ENCODE results near the gene SLC12A6.
"Not testable (repeated sequence)": the region's sequence is repeated elsewhere in the genome, so short reads cannot be mapped to it uniquely, and the experiment has no call there.

SLC12A6 gene

DNA sequence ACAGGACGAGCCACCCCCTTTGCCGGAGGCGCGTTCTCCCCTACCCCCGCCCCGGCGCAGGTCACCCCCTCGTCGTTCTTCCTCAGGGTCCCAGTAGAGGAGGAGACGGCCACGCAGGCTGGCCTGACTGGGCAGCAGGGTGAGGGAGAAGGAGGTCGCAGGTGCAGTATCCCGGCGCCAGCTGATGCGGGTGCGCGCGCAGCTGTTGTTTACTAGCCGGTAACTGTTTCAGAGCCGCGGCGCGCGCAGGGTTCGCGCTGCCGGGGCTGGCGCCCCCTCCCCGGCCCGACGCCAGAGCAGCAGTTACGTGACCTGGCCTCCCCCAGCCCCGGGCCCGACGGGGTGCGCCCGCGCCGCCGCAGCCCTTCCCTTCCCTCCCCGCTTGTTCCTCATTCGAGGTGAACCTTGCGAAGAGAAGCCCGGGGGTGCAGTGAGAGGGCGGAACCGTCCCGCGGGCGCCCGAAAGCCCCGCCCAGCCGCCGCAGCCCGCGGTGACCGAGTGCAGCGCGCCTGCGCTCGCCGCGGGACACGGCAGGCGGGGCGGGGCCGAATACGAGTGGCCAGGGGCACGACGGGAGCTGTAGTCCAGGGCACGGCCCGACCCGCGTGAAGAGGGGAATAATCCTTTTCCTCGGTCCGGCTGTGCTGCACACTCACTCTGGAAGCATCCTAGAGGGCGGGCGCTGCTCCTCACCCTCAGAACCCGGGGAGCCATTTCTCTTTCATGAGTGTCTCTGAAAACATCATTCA, at the start of gene SLC12A6:
SLC12A6 (minus strand) TSS at position 225 of the 750 bp plus-strand sequence. CDS start 1,101 bp downstream, outside the sequence.
- peak; percentile 98 for DNase-seq (ENCODE audit: low spot score)

DNA sequence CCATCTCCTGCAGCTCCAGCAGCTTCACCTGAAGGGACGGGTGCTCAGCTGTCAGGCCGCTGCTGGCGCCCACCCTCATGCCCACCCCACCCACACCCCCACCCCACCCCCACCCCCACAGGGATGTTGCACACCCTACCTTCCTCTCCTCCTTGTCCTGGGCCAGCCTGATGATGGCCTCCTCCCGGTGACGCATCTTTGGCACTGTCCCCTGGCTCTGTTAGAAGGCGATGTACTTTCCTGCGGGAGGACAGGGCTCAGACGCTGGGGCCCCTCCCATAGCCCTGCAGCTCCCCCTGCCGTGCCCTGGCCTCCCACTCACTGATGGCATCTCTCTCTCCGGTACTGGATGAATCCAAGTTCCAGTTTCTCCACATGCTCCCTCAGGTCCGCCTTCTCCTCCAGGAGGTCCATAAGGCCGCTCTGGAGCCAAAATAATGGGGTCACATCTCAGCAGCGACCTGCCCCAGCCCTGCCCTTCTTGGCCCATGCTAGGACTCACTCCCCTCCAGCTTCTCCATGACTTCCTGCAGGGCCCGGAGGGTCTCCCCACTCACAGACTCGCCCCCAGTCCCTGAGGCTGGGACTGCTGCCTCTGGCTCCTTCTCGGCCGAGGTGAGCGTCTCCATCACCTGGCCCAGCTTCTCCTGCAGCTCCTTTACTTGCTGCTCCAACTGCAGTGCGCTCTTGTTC, 44.4 kb upstream of the SLC12A6 start:
- not testable (repeated sequence) for DNase-seq (ENCODE audit: low spot score)

DNA sequence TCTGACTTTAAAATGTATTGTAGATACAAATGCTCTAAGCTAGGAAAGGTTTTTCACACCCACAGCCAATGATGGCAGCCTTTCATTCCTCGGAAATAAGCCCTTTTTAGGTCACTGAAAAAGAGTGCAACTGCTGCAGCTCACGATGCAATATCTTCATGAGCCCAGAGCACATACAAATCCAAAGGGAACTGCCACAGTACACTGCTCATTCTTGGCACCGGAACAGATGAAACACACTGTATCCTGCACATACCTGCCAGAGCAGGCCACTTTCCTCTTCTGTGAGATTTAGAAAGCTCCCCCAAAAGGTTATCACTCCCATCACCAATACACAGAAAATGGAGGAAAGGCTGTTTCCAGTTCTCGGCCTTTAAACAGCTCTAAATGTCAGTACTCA, 42.9 kb upstream of the SLC12A6 start:
- DNase-seq (ENCODE audit: low spot score) = not testable (repeated sequence)

DNA sequence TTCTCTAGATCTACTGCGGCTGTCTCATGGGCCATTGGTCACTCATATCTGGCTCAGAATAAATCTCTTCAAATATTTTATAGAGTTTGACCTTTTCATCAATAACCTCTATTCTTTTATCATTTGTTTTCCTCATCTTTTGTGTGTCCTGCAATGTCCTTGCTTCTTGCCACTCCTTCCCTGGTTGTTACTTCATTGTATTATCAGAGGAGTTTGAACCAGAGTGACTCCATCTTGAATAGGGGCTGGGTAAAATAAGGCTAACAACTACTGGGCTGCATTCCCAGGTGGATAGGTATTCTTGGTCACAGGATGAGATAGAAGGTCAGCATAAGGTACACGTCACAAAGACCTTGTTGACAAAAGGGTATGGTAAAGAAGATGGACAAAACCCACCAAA, 39.3 kb upstream of the SLC12A6 start:
- DNase-seq (ENCODE audit: low spot score) = no peak

DNA sequence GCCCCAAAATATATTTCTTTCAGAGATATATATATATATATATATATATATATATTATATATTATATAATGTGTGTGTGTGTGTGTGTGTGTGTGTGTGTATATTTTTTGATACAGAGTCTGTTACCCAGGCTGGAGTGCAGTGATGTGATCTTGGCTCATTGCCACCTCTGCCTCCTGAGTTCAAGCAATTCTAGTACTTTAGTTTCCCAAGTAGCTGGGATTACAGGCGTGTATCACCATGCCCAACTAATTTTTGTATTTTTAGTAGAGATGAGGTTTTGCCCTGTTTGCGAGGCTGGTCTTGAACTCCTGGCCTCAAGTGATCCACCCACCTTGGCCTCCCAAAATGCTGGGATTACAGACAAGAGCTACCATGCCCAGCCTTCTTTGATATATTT, 38.0 kb upstream of the SLC12A6 start:
- DNase-seq (ENCODE audit: low spot score) = not testable (repeated sequence)

DNA sequence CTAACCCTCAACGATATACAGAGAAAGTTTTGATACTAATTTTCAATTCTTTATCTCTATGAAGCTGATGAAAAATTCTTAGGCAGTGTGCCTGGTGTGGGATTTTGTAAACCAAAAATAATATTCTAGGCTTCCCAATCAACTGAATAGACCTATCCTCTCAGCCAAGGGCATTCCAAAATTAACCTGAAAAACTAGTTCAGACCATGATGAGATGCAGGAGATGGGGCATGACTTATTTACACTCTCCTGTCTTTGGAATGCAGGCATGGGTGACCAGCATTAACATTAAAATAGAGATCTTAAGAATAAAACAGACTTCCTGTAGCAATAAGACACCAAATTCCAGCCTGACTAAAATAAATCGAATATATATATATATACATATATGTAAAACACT, 37.2 kb upstream of the SLC12A6 start:
- DNase-seq (ENCODE audit: low spot score) = no peak

DNA sequence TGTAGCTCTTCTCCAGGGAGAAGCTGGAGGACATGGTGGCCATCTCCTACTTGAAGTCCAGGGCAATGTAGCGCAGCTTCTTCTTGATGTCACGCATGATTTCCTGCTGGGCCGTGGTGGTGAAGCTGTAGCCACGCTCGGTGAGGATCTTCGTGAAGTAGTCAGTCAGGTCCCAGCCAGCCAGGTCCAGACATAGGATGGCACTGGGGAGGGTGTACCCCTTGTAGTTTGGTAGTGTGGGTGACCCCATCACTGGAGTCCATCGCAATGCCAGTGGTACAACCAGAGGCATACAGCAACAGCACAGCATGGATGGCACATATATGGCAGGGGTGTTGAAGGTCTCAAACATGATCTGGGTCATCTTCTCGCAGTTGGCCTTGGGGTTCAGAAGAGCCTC, 36.4 kb upstream of the SLC12A6 start:
- DNase-seq (ENCODE audit: low spot score) = no peak

DNA sequence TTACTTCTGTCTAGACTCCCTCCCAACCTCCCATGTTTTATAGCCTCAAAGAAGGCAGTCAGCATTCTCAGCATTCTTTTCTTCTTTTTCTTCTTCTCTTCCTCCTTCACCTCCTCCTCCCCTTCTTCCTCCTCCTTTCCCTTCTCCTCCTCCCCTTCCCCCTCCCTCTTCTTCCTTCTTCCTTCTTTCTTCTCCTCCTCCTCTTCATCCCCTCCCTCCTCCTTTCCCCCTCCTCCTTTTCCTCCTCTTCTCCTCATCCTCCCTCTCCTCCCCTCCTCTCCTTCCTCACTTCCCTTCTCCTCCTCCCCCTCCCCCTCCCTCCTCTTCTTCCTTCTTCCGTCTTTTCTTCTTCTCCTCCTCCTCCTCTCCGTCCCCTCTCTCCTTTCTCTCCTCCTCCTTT, 33.1 kb upstream of the SLC12A6 start:
- DNase-seq (ENCODE audit: low spot score) = no peak

DNA sequence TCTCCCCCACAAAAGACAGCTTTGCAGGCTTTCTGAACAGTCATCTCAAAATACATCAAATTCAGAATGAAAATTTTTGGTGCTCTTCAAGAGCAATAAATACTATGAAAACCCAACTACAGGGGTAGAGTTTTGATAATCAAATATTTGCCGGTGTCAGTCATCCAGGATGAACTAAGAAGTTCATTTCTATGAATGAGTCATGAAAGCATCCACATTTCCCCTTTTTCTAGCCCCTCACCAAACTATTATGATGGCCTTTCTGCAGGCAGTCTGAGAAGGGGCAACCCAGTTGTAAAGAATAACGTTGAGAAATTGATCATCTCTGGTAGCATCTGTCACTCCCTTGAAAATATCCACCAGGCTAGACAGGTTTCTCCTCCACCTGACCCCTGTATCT, 32.5 kb upstream of the SLC12A6 start:
- no peak for DNase-seq (ENCODE audit: low spot score)

DNA sequence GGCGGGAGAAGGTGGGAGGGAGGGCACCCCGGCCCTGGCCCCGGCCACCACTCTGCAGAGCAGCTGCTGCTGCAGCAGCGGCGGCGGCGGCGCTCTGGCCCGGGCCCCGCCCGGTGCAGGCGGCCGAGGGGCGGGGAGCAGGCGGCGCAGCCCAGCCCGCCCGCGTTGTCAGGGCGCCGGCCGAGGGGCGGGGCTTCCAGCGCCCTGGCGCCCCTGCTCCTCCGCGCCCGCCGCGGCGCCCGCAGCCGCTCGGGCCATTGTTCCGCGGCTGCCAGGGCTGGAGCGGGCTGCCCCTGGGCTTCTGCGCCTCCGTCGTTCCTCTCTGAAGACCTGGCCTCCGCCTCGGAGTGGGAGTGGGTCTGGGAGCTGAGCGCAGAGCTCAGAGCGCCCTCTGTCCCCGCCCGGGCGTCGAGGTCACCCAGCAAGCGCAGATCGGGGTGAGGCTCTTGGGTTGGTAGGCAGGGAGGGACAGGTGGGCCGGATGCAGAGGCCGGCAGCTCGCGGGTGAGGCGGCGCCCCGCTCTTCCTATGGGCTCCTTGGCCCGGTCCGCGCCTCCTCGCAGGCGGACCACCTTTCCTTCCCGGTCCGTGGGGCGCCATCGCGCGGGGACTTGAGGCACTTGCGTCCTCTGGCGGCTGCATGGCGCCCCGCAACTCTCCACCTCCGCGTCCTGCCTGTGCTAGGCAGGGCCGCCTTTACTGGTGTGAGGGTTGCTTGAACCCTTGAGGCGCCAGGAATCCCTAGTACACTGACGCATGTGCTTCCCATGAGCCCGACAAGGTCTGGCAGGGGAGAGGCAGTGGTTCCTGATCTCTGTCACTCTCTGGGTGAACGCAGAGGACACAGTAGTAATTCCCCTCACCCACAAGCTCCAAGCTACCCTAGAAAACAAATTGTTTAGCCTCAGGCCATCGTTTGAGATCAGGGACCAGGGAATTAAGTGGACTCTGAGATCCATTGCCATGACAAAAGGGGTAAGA, 29.8 kb upstream of the SLC12A6 start, which contains the start of gene LPCAT4:
LPCAT4 (minus strand) TSS at position 96 of the 981 bp plus-strand sequence. CDS start 96 bp downstream, outside the sequence.
- peak; percentile 95 for DNase-seq (ENCODE audit: low spot score)

DNA sequence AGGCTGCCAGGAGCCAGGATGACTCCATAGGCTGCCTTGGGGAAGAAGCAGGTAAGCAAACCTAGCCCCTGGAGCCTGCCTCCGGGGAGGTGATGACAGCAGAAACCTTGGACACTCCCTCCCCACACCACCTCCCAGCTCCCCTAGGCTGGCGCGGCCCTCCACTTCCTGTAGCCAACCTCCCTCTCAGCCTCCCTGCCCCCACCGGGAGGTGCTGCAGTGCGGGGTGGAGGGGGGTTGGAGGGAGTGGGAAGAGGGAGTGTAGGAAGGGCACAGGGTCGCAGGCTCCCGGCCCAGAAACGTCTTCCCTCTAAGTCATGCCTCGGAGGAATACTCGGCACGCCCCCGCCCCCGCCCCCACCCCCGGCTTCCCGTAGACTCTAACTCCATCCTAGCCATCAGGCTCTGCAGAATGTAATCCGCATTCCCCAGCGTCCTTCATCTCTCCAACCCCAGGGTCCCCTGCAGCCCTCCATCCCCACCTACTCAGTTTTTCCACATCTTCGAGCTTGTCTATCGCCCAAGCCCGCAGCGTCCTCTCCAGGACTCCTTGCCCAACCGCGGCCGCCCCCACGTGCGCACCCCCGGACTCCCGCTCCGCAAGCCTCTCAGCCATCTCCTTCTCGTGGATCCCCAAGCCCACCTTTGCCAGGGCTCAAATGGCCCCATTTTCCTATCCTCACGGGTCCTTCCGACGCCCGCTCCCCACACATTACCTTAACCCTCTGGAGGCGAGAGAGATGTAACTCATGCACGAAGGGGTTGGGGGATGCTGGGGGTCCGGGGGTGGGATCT, 28.9 kb upstream of the SLC12A6 start:
- peak; percentile 41 for DNase-seq (ENCODE audit: low spot score)

DNA sequence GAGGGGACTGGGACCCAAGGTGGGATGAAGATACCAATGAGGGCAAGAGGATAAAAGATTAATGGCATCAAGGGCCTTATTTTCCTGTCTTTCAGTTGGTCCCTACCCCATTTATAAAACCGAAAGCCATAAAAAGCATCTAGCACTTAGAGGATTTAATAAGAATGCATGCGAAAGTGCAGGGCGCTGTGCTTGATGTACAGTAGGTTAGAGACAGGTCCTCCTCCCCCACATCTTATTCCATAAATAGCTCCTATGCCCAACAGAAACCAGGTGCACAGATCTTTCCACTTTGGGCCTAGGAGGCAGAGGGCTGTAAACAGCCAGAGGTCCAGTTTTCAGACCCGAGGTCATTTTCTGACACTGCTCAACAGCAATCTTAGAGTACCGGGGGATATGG, 28.3 kb upstream of the SLC12A6 start:
- no peak for DNase-seq (ENCODE audit: low spot score)

DNA sequence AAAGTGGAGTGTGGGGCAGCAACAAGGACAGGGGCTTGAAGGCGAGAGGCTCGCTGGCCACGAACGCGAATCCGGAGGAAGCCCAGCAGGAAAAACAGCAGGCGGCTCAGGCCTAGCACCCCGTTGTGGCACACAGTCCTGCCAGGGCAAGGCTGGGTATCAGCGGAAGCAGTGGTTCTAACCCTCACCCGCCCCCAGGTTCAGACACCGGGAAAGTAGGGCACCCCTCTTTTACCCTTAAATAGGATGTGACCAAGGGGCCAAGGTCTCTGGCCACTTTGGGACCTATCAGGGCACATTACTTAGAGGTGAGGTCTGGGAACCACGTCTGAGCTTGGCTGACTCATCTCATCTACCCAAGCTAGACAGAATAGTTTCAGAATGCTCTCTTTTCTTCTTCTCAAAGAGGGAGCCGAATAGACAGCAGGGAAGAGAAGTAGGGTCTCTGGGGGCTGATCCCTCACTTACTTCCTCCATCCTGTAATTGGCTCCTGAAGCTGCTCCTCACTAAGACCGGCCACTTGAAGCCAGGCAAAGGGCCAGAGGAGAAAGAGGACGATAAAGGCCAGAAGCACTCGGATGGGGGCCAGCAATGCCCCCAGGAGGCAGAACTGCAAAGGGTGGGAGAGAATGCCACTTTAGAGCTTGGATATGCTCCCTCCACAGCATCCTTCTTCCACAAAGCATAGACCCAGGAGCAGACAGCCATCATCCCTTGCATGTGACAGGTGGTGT, 27.7 kb upstream of the SLC12A6 start:
- no peak for DNase-seq (ENCODE audit: low spot score)

DNA sequence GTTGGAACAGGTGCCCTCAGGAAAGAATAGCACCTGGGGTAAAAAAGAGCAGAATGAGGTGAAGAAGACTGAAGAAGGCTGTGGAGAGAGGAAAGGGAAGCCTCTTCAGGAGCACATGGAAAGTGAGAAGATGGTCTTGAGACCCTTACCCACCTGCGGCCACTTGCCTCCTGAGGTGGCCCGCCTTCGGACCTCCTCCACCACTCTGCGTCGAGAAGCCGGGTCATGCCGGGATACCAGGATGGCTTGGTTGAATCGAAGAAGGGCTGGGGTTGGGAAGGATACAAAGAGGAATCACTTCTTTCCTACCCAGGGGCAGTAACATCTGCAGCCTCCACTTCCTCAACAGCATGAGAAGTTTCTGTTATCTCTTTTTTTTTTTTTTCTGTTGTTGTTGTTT, 26.5 kb upstream of the SLC12A6 start:
- no peak for DNase-seq (ENCODE audit: low spot score)

DNA sequence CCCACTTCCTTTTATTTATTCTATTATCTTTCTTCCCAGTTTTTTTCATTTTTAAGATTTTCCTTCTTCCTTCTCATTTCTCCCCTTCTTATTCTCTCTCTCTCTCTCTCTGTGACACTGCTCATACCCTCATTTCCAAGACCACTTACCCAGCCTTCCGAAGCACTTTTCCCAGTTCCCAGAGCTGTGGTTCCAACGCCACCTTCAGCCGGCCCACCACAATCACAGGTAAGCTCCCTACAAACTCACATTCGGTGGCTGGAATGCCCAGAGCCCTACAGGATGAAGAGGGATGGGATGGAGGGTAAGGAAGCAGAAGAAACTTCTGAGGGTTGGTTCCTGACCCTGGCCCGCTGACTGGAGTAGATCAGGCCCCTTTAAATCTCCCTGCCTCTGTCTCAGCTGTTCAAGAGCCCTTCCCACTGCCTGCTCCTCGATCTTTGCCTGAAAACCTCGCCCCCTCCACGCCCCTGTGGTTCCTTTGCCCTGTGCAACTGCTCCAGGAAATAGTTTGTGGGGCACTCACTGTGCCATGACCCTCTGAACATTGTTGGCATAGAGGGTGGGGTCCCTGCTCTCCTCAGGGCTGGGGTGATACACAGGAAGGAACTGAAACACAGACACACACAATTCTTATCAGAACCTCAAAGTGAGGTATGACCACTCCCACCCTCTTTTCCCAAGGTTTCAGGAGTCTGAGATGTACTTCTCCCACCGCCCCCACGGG, 24.6 kb upstream of the SLC12A6 start:
- no peak for DNase-seq (ENCODE audit: low spot score)

DNA sequence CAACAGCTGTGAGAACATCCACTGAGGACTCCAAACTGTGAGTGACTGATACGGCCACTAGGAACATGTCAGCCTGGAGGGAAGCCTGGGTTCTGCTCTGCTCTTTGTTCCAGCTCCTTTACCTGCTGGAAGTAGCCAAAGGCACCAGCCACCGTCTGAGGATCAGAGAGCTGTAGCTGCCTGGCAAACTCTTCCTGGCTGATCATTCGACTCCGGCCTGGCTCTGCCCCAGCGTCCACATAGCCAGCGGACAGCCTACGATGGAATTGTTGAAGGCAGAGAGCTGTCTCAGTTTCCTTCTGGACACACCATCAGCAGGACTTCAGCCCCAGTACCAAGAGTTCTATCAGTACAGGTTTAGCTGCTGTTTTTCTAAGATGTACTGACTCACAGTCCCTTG, 23.7 kb upstream of the SLC12A6 start:
- DNase-seq (ENCODE audit: low spot score) = no peak

DNA sequence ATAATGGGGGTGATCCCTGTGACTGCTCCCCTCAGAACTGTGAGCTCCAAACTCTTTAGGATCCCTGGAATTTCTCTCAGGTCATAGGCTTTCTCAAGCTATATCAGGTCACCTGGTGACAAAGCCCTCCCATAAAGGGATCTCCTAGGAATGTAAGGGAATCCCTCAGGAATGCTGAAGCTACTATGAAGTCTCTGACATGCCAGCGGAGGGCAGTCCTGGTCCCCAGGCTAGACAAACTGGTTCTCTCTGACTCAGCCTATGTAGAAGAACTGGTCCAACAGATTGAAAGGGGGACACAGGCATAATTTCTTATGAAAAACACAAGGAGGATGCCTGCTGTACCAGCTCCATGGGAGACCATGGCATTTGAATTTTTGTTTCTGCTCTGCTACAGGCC, 22.7 kb upstream of the SLC12A6 start:
- peak; percentile 14 for DNase-seq (ENCODE audit: low spot score)

DNA sequence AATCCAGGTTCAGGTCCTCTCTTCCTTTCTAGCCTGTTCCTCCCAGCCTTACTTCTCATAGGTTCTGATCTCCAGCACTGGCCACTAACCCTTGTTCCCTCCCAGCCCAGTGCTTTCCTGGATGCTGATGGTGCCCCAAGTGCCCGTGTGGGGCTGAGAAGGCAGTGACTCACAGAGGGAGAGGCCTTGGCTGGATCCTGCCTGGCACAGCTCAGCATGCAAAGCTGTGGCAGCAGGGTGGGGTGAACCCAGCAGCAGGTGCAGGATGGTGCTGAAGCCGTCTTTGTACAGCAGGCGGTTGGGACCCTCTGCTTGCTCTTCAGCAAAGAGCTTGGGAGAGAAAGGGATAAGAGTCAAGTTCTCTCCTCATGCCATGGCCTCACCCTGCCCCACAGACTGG, 21.8 kb upstream of the SLC12A6 start:
- no peak for DNase-seq (ENCODE audit: low spot score)

DNA sequence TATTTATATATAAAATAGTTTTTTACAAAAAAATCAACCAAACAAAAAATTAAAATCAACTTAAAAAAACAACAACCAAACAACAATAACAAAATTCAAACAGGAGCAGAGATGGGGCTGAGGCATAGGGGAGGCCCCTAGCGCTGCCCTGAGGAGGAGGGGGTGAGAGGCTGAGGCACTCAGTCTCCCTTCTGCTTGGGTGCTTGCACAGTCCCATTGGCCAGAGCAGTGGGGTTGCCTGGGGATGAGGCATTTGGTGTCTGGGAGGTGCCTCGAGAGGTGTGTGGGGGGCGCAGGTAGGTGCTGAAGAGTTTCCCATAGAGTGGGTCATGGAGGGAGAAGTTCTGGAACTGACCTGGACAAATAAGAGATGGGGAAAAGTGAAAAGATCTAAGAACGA, 21.4 kb upstream of the SLC12A6 start:
- DNase-seq (ENCODE audit: low spot score) = no peak

DNA sequence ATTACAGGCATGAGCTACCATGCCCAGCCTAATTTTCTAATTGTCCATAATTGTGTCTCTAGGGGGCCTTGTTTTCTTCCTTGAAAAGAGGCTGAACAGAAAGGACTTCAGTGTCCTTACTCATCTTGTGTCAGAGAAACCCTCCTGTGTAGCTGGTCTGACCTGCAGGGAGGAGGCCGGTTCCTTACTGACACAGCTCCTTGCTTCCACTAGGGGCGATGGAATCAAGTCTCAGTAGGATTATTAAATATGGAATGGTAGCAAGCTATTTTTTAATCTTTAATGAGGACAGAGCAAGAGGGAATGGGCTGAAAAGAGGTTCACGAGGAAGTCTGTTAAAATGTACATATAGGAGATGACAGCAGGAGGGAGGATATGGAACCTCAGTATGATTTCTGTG, 20.8 kb upstream of the SLC12A6 start:
- DNase-seq (ENCODE audit: low spot score) = peak; percentile 17

Data from AG08395 (cell line).